HepG2 (cell line): Measurements from ENCODE around the gene CBX2. TPM values are rescaled to one million over a fixed set of nuclear protein-coding genes. Genes with fewer than 3 reads are reported as not detected.
A peak's percentile ranks its signal among the peaks of the same experiment; 100 is the strongest.

Source experiments
- FOXK1 ChIP-seq: sonication (generic); formaldehyde crosslinking; IDR thresholded peaks from 2 replicates; pipeline ENCODE4 v1.4.0; 2020; ENCODE audit warnings: low read depth, missing genetic modification reagents, borderline replicate concordance
- KDM2A ChIP-seq: sonication (generic); formaldehyde crosslinking; IDR thresholded peaks from 2 replicates; pipeline ENCODE4 v1.4.0; 2020; ENCODE audit warnings: low read depth, missing genetic modification reagents, borderline replicate concordance
- KLF9 ChIP-seq: IDR thresholded peaks from 2 replicates; pipeline ENCODE4 v1.6.1; 2016; ENCODE audit warnings: low read depth
- MED8 ChIP-seq: sonication (generic); formaldehyde crosslinking; IDR thresholded peaks from 2 replicates; pipeline ENCODE4 v1.8.1; 2023; ENCODE audit warnings: mild to moderate bottlenecking, missing genetic modification reagents; ENCODE audit not compliant: insufficient replicate concordance
- MIXL1 ChIP-seq: IDR thresholded peaks from 2 replicates; pipeline ENCODE4 v1.6.1; 2016
- ZNF30 ChIP-seq: sonication (generic); formaldehyde crosslinking; IDR thresholded peaks from 2 replicates; pipeline ENCODE4 v1.5.0; 2020; ENCODE audit warnings: mild to moderate bottlenecking, missing genetic modification reagents
- ZNF329 ChIP-seq: sonication (generic); formaldehyde crosslinking; IDR thresholded peaks from 2 replicates; pipeline ENCODE4 v1.9.0; 2021; ENCODE audit warnings: low read depth, mild to moderate bottlenecking, missing genetic modification reagents
- ZNF615 ChIP-seq: sonication (generic); formaldehyde crosslinking; IDR thresholded peaks from 2 replicates; pipeline ENCODE4 v1.5.0; 2020; ENCODE audit warnings: mild to moderate bottlenecking, missing genetic modification reagents, borderline replicate concordance
- ZNF678 ChIP-seq: sonication (generic); formaldehyde crosslinking; IDR thresholded peaks from 2 replicates; pipeline ENCODE4 v1.4.0; 2020; ENCODE audit warnings: mild to moderate bottlenecking, missing genetic modification reagents
- ZNF703 ChIP-seq: sonication (generic); formaldehyde crosslinking; IDR thresholded peaks from 2 replicates; pipeline ENCODE4 v1.5.1; 2020; ENCODE audit warnings: missing genetic modification reagents, mild to moderate bottlenecking, moderate library complexity, borderline replicate concordance
- polyA plus RNA-seq, 8 experiments: library from polyadenylated mRNA; depleted of rRNA in 3 of 8; stranded (reverse) in 7 of 8; unstranded in 1 of 8; fragments of >200 nt; fragmentation: Illumina TruSeq in 4 of 8; extraction: Trizol in 4 of 8; gene quantifications; 2 replicates each; pipeline versions ENCODE4 v1.2.1 to v1.2.3, GENCODE V29; 2011 to 2016; ENCODE audit warnings: low read depth in 4 of 8, missing spikeins in 1 of 8, mixed read lengths in 1 of 8; ENCODE audit not compliant: insufficient read depth in 1 of 8
- total RNA-seq, 5 experiments: library from RNA; depleted of rRNA; stranded (reverse); fragments of >200 nt; fragmentation: Illumina TruSeq; extraction: Trizol; gene quantifications; 2 replicates each; pipeline ENCODE4 v1.2.3, GENCODE V29; 2016; ENCODE audit warnings: low read depth in 1 of 5
- TF ChIP-seq, protein P1 (sequence below): sonication (generic); formaldehyde crosslinking; IDR thresholded peaks from 2 replicates; pipeline ENCODE4 v1.4.0; 2020; ENCODE audit warnings: missing genetic modification reagents
- TF ChIP-seq, protein P2 (sequence below): sonication (generic); formaldehyde crosslinking; IDR thresholded peaks from 2 replicates; pipeline ENCODE4 v1.9.0; 2021; ENCODE audit warnings: missing genetic modification reagents, mild to moderate bottlenecking, borderline replicate concordance
- TF ChIP-seq, protein P3 (sequence below): sonication (generic); formaldehyde crosslinking; IDR thresholded peaks from 2 replicates; pipeline ENCODE4 v1.5.1; 2020; ENCODE audit warnings: mild to moderate bottlenecking, missing genetic modification reagents, moderate library complexity
- TF ChIP-seq, protein P4 (sequence below): sonication (generic); formaldehyde crosslinking; conservative IDR thresholded peaks from 2 replicates; pipeline ENCODE4 v1.4.0; 2020; ENCODE audit warnings: mild to moderate bottlenecking, missing genetic modification reagents, moderate library complexity
- TF ChIP-seq, protein P5 (sequence below): sonication (generic); formaldehyde crosslinking; IDR thresholded peaks from 2 replicates; pipeline ENCODE4 v1.5.0; 2020; ENCODE audit warnings: missing genetic modification reagents, mild to moderate bottlenecking, borderline replicate concordance

The CBX2 gene
- total and polyA plus RNA-seq, 2 of the 13 experiments (the other 11 are each of a cell fraction or from before 2014, with no cell fraction given): 14.5 to 31.1 TPM

DNA sequence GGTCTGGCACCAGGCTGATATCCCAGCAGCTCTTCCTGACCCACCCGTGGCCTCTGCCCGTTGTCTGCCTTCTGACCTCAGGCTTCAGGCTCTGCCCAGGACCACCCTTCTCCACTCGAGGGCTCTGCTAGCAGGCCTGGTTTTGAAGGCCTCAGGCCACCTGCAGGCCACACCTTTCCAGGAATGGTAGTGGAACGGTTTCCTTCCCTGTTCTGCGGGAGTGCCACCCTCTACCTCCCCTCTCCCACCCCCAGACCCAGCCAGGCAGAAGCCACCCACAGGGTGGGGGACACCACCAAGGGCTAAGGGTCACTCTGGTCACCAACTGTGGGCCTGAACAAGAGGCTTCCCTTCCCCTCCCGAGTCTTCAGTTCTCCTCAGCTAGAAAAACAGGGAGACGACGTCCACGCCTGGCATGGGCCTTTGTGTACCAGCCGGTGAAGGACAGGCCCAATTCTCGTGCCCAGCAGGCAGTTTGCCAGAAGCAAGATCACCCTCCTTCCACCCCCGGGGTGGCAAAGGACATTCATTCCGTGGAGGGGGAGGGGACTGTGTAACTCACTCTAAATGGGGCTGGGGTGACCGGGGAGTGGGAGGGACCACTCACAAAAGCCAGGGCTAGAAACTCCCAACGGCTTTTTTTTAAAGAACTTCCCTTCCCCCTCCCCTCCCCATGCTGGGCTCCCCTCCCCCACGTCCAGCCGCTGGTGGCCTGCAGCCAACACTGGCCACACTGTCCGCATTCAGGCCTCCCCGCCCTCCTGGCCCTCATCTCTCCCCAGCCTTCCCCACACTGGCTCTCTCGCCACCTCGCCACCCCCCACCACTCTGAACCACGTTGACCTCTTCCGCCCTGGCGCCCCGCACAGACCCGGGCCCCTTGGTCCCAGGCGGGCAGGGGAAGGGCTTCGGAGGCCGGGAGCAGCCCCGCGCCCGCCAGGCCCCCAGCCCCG, 53.6 kb downstream of the CBX2 start (continued):
- TF ChIP-seq, protein P1, sequence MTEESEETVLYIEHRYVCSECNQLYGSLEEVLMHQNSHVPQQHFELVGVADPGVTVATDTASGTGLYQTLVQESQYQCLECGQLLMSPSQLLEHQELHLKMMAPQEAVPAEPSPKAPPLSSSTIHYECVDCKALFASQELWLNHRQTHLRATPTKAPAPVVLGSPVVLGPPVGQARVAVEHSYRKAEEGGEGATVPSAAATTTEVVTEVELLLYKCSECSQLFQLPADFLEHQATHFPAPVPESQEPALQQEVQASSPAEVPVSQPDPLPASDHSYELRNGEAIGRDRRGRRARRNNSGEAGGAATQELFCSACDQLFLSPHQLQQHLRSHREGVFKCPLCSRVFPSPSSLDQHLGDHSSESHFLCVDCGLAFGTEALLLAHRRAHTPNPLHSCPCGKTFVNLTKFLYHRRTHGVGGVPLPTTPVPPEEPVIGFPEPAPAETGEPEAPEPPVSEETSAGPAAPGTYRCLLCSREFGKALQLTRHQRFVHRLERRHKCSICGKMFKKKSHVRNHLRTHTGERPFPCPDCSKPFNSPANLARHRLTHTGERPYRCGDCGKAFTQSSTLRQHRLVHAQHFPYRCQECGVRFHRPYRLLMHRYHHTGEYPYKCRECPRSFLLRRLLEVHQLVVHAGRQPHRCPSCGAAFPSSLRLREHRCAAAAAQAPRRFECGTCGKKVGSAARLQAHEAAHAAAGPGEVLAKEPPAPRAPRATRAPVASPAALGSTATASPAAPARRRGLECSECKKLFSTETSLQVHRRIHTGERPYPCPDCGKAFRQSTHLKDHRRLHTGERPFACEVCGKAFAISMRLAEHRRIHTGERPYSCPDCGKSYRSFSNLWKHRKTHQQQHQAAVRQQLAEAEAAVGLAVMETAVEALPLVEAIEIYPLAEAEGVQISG (CRISPR knock-in tag): peak; percentile 25
- peak; percentile 72; the same call in 1 of the 2 replicates for TF ChIP-seq ZNF30 (CRISPR knock-in tag)
- 0 out of 2 replicates have a peak, but pooled peaks have one; percentile 33 for TF ChIP-seq KLF9 (CRISPR knock-in tag)
- TF ChIP-seq, protein P2, sequence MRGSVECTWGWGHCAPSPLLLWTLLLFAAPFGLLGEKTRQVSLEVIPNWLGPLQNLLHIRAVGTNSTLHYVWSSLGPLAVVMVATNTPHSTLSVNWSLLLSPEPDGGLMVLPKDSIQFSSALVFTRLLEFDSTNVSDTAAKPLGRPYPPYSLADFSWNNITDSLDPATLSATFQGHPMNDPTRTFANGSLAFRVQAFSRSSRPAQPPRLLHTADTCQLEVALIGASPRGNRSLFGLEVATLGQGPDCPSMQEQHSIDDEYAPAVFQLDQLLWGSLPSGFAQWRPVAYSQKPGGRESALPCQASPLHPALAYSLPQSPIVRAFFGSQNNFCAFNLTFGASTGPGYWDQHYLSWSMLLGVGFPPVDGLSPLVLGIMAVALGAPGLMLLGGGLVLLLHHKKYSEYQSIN (CRISPR knock-in tag): no peak
- TF ChIP-seq ZNF615 (CRISPR knock-in tag): no peak
- TF ChIP-seq KDM2A (CRISPR knock-in tag): peak; percentile 18; the same call in 1 of the 2 replicates
- 0 out of 2 replicates have a peak, but pooled peaks have one; percentile 77 for TF ChIP-seq ZNF703 (CRISPR knock-in tag)
- no peak for TF ChIP-seq FOXK1 (CRISPR knock-in tag)
- TF ChIP-seq, protein P3, sequence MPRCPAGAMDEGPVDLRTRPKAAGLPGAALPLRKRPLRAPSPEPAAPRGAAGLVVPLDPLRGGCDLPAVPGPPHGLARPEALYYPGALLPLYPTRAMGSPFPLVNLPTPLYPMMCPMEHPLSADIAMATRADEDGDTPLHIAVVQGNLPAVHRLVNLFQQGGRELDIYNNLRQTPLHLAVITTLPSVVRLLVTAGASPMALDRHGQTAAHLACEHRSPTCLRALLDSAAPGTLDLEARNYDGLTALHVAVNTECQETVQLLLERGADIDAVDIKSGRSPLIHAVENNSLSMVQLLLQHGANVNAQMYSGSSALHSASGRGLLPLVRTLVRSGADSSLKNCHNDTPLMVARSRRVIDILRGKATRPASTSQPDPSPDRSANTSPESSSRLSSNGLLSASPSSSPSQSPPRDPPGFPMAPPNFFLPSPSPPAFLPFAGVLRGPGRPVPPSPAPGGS: peak; percentile 71; the same call in 1 of the 2 replicates
- TF ChIP-seq ZNF678: no peak; the same call in 1 of the 2 replicates
- TF ChIP-seq ZNF329 (CRISPR knock-in tag): 0 out of 2 replicates have a peak, but pooled peaks have one; percentile 80
- TF ChIP-seq, protein P4, sequence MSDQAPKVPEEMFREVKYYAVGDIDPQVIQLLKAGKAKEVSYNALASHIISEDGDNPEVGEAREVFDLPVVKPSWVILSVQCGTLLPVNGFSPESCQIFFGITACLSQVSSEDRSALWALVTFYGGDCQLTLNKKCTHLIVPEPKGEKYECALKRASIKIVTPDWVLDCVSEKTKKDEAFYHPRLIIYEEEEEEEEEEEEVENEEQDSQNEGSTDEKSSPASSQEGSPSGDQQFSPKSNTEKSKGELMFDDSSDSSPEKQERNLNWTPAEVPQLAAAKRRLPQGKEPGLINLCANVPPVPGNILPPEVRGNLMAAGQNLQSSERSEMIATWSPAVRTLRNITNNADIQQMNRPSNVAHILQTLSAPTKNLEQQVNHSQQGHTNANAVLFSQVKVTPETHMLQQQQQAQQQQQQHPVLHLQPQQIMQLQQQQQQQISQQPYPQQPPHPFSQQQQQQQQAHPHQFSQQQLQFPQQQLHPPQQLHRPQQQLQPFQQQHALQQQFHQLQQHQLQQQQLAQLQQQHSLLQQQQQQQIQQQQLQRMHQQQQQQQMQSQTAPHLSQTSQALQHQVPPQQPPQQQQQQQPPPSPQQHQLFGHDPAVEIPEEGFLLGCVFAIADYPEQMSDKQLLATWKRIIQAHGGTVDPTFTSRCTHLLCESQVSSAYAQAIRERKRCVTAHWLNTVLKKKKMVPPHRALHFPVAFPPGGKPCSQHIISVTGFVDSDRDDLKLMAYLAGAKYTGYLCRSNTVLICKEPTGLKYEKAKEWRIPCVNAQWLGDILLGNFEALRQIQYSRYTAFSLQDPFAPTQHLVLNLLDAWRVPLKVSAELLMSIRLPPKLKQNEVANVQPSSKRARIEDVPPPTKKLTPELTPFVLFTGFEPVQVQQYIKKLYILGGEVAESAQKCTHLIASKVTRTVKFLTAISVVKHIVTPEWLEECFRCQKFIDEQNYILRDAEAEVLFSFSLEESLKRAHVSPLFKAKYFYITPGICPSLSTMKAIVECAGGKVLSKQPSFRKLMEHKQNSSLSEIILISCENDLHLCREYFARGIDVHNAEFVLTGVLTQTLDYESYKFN (CRISPR knock-in tag): peak; percentile 71
- TF ChIP-seq MIXL1 (CRISPR knock-in tag): 0 out of 2 replicates have a peak, but pooled peaks have one; percentile 12
- peak; percentile 55 for TF ChIP-seq MED8 (CRISPR knock-in tag)
- TF ChIP-seq, protein P5, sequence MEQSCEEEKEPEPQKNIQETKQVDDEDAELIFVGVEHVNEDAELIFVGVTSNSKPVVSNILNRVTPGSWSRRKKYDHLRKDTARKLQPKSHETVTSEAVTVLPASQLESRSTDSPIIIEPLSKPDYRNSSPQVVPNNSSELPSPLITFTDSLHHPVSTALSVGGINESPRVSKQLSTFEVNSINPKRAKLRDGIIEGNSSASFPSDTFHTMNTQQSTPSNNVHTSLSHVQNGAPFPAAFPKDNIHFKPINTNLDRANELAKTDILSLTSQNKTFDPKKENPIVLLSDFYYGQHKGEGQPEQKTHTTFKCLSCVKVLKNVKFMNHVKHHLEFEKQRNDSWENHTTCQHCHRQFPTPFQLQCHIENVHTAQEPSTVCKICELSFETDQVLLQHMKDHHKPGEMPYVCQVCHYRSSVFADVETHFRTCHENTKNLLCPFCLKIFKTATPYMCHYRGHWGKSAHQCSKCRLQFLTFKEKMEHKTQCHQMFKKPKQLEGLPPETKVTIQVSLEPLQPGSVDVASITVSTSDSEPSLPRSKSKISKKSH (CRISPR knock-in tag): peak; percentile 56; the same call in 1 of the 2 replicates
